ENCODE measurements around the gene DGKZ.

GRCh38 chr11:46315033-46315738 is 32.1 kb upstream of the DGKZ start:
- TF ChIP-seq CTCF (IDR thresholded peaks at IDR 0.05; ENCODE audit: low read depth, low read length) (peak; percentile 96), MYC (IDR thresholded peaks at IDR 0.05; ENCODE audit: low read depth, low read length) (no peak), POLR2A (IDR thresholded peaks at IDR 0.05; ENCODE audit: extremely low read depth, insufficient read length) (no peak)
- TF ChIP-seq, protein P1, sequence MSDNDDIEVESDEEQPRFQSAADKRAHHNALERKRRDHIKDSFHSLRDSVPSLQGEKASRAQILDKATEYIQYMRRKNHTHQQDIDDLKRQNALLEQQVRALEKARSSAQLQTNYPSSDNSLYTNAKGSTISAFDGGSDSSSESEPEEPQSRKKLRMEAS (IDR thresholded peaks at IDR 0.05; ENCODE audit: low read depth, low read length) = no peak
